Activated CD4-positive, alpha-beta T cell treated with anti-CD3 and anti-CD28 coated beads, Interleukin-2, amount 10 ng/mL, durations not matched to agents 24 days and 14 days (primary cell): Measurements from ENCODE around the gene CADM1. TPM values are rescaled to one million over a fixed set of nuclear protein-coding genes. Genes with fewer than 3 reads are reported as not detected.

Source experiments
- DNase-seq: peaks from one replicate; pipeline ENCODE4 v3.0.0; 2022
- H3K27ac Mint-ChIP-seq: one replicate; pipeline ENCODE4 v1.8.0; 2022; ENCODE audit warnings: mild to moderate bottlenecking, mixed read lengths
- H3K27me3 Mint-ChIP-seq: one replicate; pipeline ENCODE4 v1.8.0; 2022; ENCODE audit warnings: mixed read lengths
- H3K36me3 Mint-ChIP-seq: one replicate; pipeline ENCODE4 v1.8.0; 2022; ENCODE audit warnings: low read depth, mild to moderate bottlenecking, mixed read lengths
- H3K4me1 Mint-ChIP-seq: one replicate; pipeline ENCODE4 v1.8.0; 2021; ENCODE audit warnings: mixed read lengths
- H3K4me3 Mint-ChIP-seq: one replicate; pipeline ENCODE4 v1.8.0; 2022; ENCODE audit warnings: mild to moderate bottlenecking, moderate library complexity, mixed read lengths
- H3K9me3 Mint-ChIP-seq: one replicate; pipeline ENCODE4 v1.8.0; 2021; ENCODE audit warnings: mixed read lengths
- intact Hi-C: fragments of 100-400 bp; cut with micrococcal nuclease; formaldehyde crosslinking; loops from one replicate; pipeline ENCODE4 v1.15.1; 2023
- total RNA-seq: library from RNA; stranded (reverse); gene quantifications from 2 replicates; pipeline ENCODE4 v1.2.3, GENCODE V29; 2022

Gene CADM1
- total RNA-seq, 1 donor from 2014 or later = 0.72 TPM

- intact Hi-C loops = no loop called here
- H3K4me1 Mint-ChIP-seq = no peaks in the 10 kb centered on the region
- H3K27me3 Mint-ChIP-seq = peaks cover 4% of the 10 kb centered on the region
- H3K9me3 Mint-ChIP-seq = no peaks in the 10 kb centered on the region
- no peak for DNase-seq
- no peak overlapping the region for H3K4me3 Mint-ChIP-seq
- no peaks in the 10 kb centered on the region for H3K36me3 Mint-ChIP-seq
- H3K27ac Mint-ChIP-seq = no peak overlapping the region
Observed at GRCh38 chr11:115302946-115303703, 201.1 kb downstream of the CADM1 start.

- H3K9me3 Mint-ChIP-seq = no peaks in the 10 kb centered on the region
Observed at GRCh38 chr11:115300660-115301428, 203.4 kb downstream of the CADM1 start.

GRCh38 chr11:115298300-115299012 is 205.8 kb downstream of the CADM1 start:
- H3K27me3 Mint-ChIP-seq = peaks cover 3% of the 10 kb centered on the region

More at GRCh38 chr11:115300660-115301428, 203.4 kb downstream of the CADM1 start:
- H3K27me3 Mint-ChIP-seq = peaks cover 3% of the 10 kb centered on the region
- no peak overlapping the region for H3K27ac Mint-ChIP-seq
- H3K4me3 Mint-ChIP-seq = no peak overlapping the region
- intact Hi-C loops = no loop called here
- H3K4me1 Mint-ChIP-seq = no peaks in the 10 kb centered on the region
- no peaks in the 10 kb centered on the region for H3K36me3 Mint-ChIP-seq
- no peak for DNase-seq

GRCh38 chr11:115297330-115297729 is 206.9 kb downstream of the CADM1 start:
- Mint-ChIP-seq H3K4me1 (no peaks in the 10 kb centered on the region), H3K27me3 (peaks cover 3% of the 10 kb centered on the region), H3K9me3 (no peaks in the 10 kb centered on the region), H3K27ac (no peak overlapping the region), H3K4me3 (no peak overlapping the region), H3K36me3 (no peaks in the 10 kb centered on the region)
- intact Hi-C loops = no loop called here
- no peak for DNase-seq

More at GRCh38 chr11:115298300-115299012, 205.8 kb downstream of the CADM1 start:
- H3K4me3 Mint-ChIP-seq = no peak overlapping the region
- no peaks in the 10 kb centered on the region for H3K9me3 Mint-ChIP-seq
- intact Hi-C loops = no loop called here
- no peak overlapping the region for H3K27ac Mint-ChIP-seq
- DNase-seq = no peak
- H3K4me1 Mint-ChIP-seq = no peaks in the 10 kb centered on the region
- H3K36me3 Mint-ChIP-seq = no peaks in the 10 kb centered on the region

GRCh38 chr11:115291325-115291724 is 212.9 kb downstream of the CADM1 start:
- Mint-ChIP-seq H3K36me3 (no peaks in the 10 kb centered on the region), H3K27me3 (peaks cover 2% of the 10 kb centered on the region), H3K27ac (no peak overlapping the region), H3K4me3 (no peak overlapping the region), H3K4me1 (no peaks in the 10 kb centered on the region), H3K9me3 (no peaks in the 10 kb centered on the region)
- intact Hi-C loops = loop anchor here (2.0 kb wide), 1 partner anchor 77 kb away; no protein-coding TSS in a partner anchor
- DNase-seq = no peak

GRCh38 chr11:115290893-115291292 is 213.3 kb downstream of the CADM1 start:
- Mint-ChIP-seq H3K27ac (no peak overlapping the region), H3K36me3 (no peaks in the 10 kb centered on the region), H3K4me3 (no peak overlapping the region), H3K9me3 (no peaks in the 10 kb centered on the region), H3K27me3 (peaks cover 3% of the 10 kb centered on the region), H3K4me1 (no peaks in the 10 kb centered on the region)
- intact Hi-C loops = loop anchor here (2.0 kb wide), 1 partner anchor 76 kb away; no protein-coding TSS in a partner anchor
- no peak for DNase-seq

- Mint-ChIP-seq H3K9me3 (no peaks in the 10 kb centered on the region), H3K27ac (no peak overlapping the region), H3K27me3 (peaks cover 3% of the 10 kb centered on the region), H3K4me3 (no peak overlapping the region), H3K36me3 (no peaks in the 10 kb centered on the region), H3K4me1 (no peaks in the 10 kb centered on the region)
- no peak for DNase-seq
- intact Hi-C loops = loop anchor here (2.0 kb wide), 1 partner anchor 76 kb away; no protein-coding TSS in a partner anchor
Observed at GRCh38 chr11:115290479-115290878, 213.7 kb downstream of the CADM1 start.

- intact Hi-C loops = no loop called here
- Mint-ChIP-seq H3K27ac (no peak overlapping the region), H3K27me3 (peaks cover 5% of the 10 kb centered on the region), H3K4me3 (no peak overlapping the region), H3K9me3 (no peaks in the 10 kb centered on the region), H3K4me1 (no peaks in the 10 kb centered on the region), H3K36me3 (no peaks in the 10 kb centered on the region)
- no peak for DNase-seq
Observed at GRCh38 chr11:115287266-115287665, 216.9 kb downstream of the CADM1 start.

GRCh38 chr11:115286614-115287013 is 217.6 kb downstream of the CADM1 start:
- intact Hi-C loops = no loop called here
- no peaks in the 10 kb centered on the region for H3K4me1 Mint-ChIP-seq

GRCh38 chr11:115284773-115285172 is 219.4 kb downstream of the CADM1 start:
- Mint-ChIP-seq H3K4me3 (no peak overlapping the region), H3K27me3 (peaks cover 5% of the 10 kb centered on the region), H3K36me3 (no peaks in the 10 kb centered on the region), H3K4me1 (no peaks in the 10 kb centered on the region), H3K27ac (no peak overlapping the region), H3K9me3 (no peaks in the 10 kb centered on the region)
- DNase-seq = no peak
- intact Hi-C loops = no loop called here

More at GRCh38 chr11:115286614-115287013, 217.6 kb downstream of the CADM1 start:
- no peaks in the 10 kb centered on the region for H3K36me3 Mint-ChIP-seq
- peaks cover 5% of the 10 kb centered on the region for H3K27me3 Mint-ChIP-seq
- no peak for DNase-seq
- no peak overlapping the region for H3K27ac Mint-ChIP-seq
- H3K9me3 Mint-ChIP-seq = no peaks in the 10 kb centered on the region
- H3K4me3 Mint-ChIP-seq = no peak overlapping the region

- DNase-seq = no peak
- no peak overlapping the region for H3K27ac Mint-ChIP-seq
- no peaks in the 10 kb centered on the region for H3K9me3 Mint-ChIP-seq
- H3K4me1 Mint-ChIP-seq = no peaks in the 10 kb centered on the region
- intact Hi-C loops = no loop called here
- no peak overlapping the region for H3K4me3 Mint-ChIP-seq
- H3K36me3 Mint-ChIP-seq = no peaks in the 10 kb centered on the region
- H3K27me3 Mint-ChIP-seq = peaks cover 7% of the 10 kb centered on the region
Observed at GRCh38 chr11:115282923-115283322, 221.3 kb downstream of the CADM1 start.

- Mint-ChIP-seq H3K27ac (no peak overlapping the region), H3K27me3 (peaks cover 4% of the 10 kb centered on the region), H3K36me3 (no peaks in the 10 kb centered on the region), H3K9me3 (no peaks in the 10 kb centered on the region), H3K4me1 (no peaks in the 10 kb centered on the region), H3K4me3 (no peak overlapping the region)
- intact Hi-C loops = no loop called here
- no peak for DNase-seq
Observed at GRCh38 chr11:115280775-115281174, 223.4 kb downstream of the CADM1 start.

GRCh38 chr11:115279813-115280761 is 224.1 kb downstream of the CADM1 start:
- Mint-ChIP-seq H3K4me3 (no peak overlapping the region), H3K27me3 (peaks cover 2% of the 10 kb centered on the region), H3K4me1 (no peaks in the 10 kb centered on the region), H3K9me3 (no peaks in the 10 kb centered on the region), H3K27ac (no peak overlapping the region), H3K36me3 (no peaks in the 10 kb centered on the region)
- intact Hi-C loops = no loop called here
- DNase-seq = no peak
